HG03103 (cell line): Measurements from ENCODE around the gene OR52E2.

Experiments
- ATAC-seq: cut with Tn5 transposase; IDR thresholded peaks from one replicate; pipeline ENCODE4 v1.9.1; 2021; ENCODE audit warnings: low read depth; ENCODE audit not compliant: unreplicated experiment

OR52E2 gene

GRCh38 chr11:5021996-5022395, 37.4 kb downstream of the OR52E2 start:
- ATAC-seq = no peak

- no peak for ATAC-seq
Observed at GRCh38 chr11:5013012-5013411, 46.4 kb downstream of the OR52E2 start.

- no peak for ATAC-seq
Observed at GRCh38 chr11:5011254-5011653, 48.2 kb downstream of the OR52E2 start.
